ENCODE measurements around the gene NAALADL2.

NAALADL2 gene

DNA sequence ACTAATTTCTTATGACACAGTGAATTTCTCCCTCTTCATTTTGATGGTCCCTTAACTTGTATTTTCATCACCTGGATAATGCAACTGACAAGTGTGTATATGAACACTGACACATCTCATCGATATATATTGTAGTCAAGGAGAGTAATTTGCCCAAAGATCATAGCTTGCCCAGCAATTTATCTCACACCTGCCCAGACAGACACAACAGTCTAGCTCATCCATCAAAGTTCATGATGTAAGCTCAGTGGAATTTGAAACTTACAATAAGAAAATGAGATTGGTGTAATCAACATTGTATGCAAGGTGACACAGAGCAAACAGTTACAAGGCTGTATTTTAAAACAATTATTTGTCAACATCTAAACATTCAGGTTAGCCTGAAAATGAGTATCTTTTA lies 805.8 kb downstream of the NAALADL2 start:
- Histone ChIP-seq H3K4me1 (ENCODE audit: insufficient read depth, low read length, severe bottlenecking) (no peaks in the 10 kb centered on the region), H3K36me3 (ENCODE audit: insufficient read depth, low read length) (no peaks in the 10 kb centered on the region), H2AFZ (ENCODE audit: low read length) (no peak overlapping the region), H3K9ac (ENCODE audit: low read length) (no peak overlapping the region), H3K9me3 (ENCODE audit: low read length) (no peaks in the 10 kb centered on the region), H3K27ac (ENCODE audit: low read depth, low read length, poor library complexity, severe bottlenecking) (no peak overlapping the region), H3K9me2 (ENCODE audit: low read depth, low read length) (0 out of 2 replicates have a peak, but pooled peaks cover 4% of the 10 kb centered on the region), H3F3A (ENCODE audit: insufficient read depth, low read length) (no peaks in the 10 kb centered on the region), H3K4me3 (ENCODE audit: low read depth, low read length, poor library complexity, severe bottlenecking) (no peak overlapping the region), H4K20me1 (ENCODE audit: insufficient read depth, low read length) (no peaks in the 10 kb centered on the region), H3K27me3 (ENCODE audit: insufficient read depth, low read length) (no peaks in the 10 kb centered on the region), H3K79me2 (ENCODE audit: insufficient read depth, low read length) (no peaks in the 10 kb centered on the region), H3K4me2 (ENCODE audit: low read length) (no peak overlapping the region)
- no peak for TF ChIP-seq EZH2 (IDR thresholded peaks at IDR 0.05; ENCODE audit: borderline replicate concordance, low read length)
- TF ChIP-seq, protein P1, sequence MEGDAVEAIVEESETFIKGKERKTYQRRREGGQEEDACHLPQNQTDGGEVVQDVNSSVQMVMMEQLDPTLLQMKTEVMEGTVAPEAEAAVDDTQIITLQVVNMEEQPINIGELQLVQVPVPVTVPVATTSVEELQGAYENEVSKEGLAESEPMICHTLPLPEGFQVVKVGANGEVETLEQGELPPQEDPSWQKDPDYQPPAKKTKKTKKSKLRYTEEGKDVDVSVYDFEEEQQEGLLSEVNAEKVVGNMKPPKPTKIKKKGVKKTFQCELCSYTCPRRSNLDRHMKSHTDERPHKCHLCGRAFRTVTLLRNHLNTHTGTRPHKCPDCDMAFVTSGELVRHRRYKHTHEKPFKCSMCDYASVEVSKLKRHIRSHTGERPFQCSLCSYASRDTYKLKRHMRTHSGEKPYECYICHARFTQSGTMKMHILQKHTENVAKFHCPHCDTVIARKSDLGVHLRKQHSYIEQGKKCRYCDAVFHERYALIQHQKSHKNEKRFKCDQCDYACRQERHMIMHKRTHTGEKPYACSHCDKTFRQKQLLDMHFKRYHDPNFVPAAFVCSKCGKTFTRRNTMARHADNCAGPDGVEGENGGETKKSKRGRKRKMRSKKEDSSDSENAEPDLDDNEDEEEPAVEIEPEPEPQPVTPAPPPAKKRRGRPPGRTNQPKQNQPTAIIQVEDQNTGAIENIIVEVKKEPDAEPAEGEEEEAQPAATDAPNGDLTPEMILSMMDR (IDR thresholded peaks at IDR 0.05; ENCODE audit: low read length) = no peak

DNA sequence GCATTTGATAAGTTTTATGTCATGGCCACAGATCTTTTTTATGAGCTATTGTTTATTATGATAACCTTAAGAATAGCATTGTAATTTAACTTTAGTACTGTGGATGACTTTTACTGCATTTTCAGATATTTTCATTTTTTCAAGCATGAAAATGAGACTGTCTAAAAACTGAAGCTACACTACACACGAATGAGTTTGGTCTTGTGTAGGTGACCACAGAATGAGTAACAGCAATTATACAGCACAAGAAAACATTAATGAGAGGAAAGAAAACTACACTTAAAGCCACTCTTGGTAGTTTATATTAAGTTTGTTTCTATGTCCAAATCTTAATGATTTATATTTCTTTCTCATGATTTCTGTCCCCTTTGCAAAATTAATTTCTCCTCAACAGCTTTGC lies 809.2 kb downstream of the NAALADL2 start:
- Histone ChIP-seq H3K9me3 (ENCODE audit: low read length) (no peaks in the 10 kb centered on the region), H3K36me3 (ENCODE audit: insufficient read depth, low read length) (no peaks in the 10 kb centered on the region), H3K4me3 (ENCODE audit: low read depth, low read length, poor library complexity, severe bottlenecking) (no peak overlapping the region), H2AFZ (ENCODE audit: low read length) (no peak overlapping the region), H3K27ac (ENCODE audit: low read depth, low read length, poor library complexity, severe bottlenecking) (no peak overlapping the region), H3K9me2 (ENCODE audit: low read depth, low read length) (0 out of 2 replicates have a peak, but pooled peaks cover 3% of the 10 kb centered on the region), H3K4me2 (ENCODE audit: low read length) (no peak overlapping the region), H3K4me1 (ENCODE audit: insufficient read depth, low read length, severe bottlenecking) (no peaks in the 10 kb centered on the region), H3K9ac (ENCODE audit: low read length) (no peak overlapping the region), H3F3A (ENCODE audit: insufficient read depth, low read length) (no peaks in the 10 kb centered on the region), H4K20me1 (ENCODE audit: insufficient read depth, low read length) (no peaks in the 10 kb centered on the region), H3K79me2 (ENCODE audit: insufficient read depth, low read length) (no peaks in the 10 kb centered on the region), H3K27me3 (ENCODE audit: insufficient read depth, low read length) (no peaks in the 10 kb centered on the region)
- no peak for TF ChIP-seq EZH2 (IDR thresholded peaks at IDR 0.05; ENCODE audit: borderline replicate concordance, low read length)
- TF ChIP-seq, protein P1 (IDR thresholded peaks at IDR 0.05; ENCODE audit: low read length) = no peak

DNA sequence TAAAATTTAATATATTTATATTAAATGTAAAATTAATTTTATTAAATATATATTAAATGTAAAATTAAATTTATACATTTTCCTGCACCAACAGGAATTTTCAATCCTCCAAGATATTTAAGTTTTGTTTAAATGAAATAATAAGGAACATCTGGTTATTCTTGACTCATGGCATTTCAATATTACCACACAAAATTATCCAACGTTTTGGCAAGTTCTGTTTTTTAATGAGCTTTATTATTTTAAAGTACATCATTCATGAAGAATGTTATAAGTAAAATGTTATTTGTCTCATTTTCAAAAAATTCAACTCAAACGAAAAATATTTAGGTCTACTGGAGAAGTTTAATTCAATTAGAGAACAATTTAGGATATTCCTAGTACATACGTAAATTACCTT lies 811.4 kb downstream of the NAALADL2 start:
- Histone ChIP-seq H3K4me2 (ENCODE audit: low read length) (no peak overlapping the region), H3K4me3 (ENCODE audit: low read depth, low read length, poor library complexity, severe bottlenecking) (no peak overlapping the region), H3K9me3 (ENCODE audit: low read length) (no peaks in the 10 kb centered on the region), H4K20me1 (ENCODE audit: insufficient read depth, low read length) (no peaks in the 10 kb centered on the region), H3K4me1 (ENCODE audit: insufficient read depth, low read length, severe bottlenecking) (no peaks in the 10 kb centered on the region), H3K79me2 (ENCODE audit: insufficient read depth, low read length) (no peaks in the 10 kb centered on the region), H3K36me3 (ENCODE audit: insufficient read depth, low read length) (no peaks in the 10 kb centered on the region), H2AFZ (ENCODE audit: low read length) (no peak overlapping the region), H3F3A (ENCODE audit: insufficient read depth, low read length) (no peaks in the 10 kb centered on the region), H3K9me2 (ENCODE audit: low read depth, low read length) (no peaks in the 10 kb centered on the region), H3K9ac (ENCODE audit: low read length) (no peak overlapping the region), H3K27ac (ENCODE audit: low read depth, low read length, poor library complexity, severe bottlenecking) (no peak overlapping the region), H3K27me3 (ENCODE audit: insufficient read depth, low read length) (no peaks in the 10 kb centered on the region)
- TF ChIP-seq, protein P1 (IDR thresholded peaks at IDR 0.05; ENCODE audit: low read length) = no peak
- TF ChIP-seq EZH2 (IDR thresholded peaks at IDR 0.05; ENCODE audit: borderline replicate concordance, low read length) = no peak

All from OCI-LY1 (cell line).